Measurements from ENCODE around the gene FAM81B. TPM values are rescaled to one million over a fixed set of nuclear protein-coding genes. Genes with fewer than 3 reads are reported as not detected.

FAM81B gene
- total RNA-seq, 1 experiment from 2014 or later = not detected

- CTCF ChIA-PET = no interaction called here
- intact Hi-C loops (cut with micrococcal nuclease; ENCODE audit: unreplicated experiment) = no loop called here
- Mint-ChIP-seq H3K27me3 (ENCODE audit: unreplicated experiment) (no peaks in the 10 kb centered on the region), H3K4me3 (ENCODE audit: low read depth, unreplicated experiment) (no peak overlapping the region), H3K4me1 (ENCODE audit: low read depth, unreplicated experiment) (peaks cover 7% of the 10 kb centered on the region), H3K27ac (ENCODE audit: unreplicated experiment) (peak overlapping the region; percentile 36), H3K9me3 (ENCODE audit: low read depth, unreplicated experiment) (peaks cover 3% of the 10 kb centered on the region), H3K36me3 (ENCODE audit: insufficient read depth, unreplicated experiment) (no peaks in the 10 kb centered on the region)
- peak; percentile 43 for DNase-seq
- BruUV-seq (replicated peaks) = no TSS peak
- no peak for TF ChIP-seq CTCF (IDR thresholded peaks at IDR 0.05; ENCODE audit: unreplicated experiment)
Measured at GRCh38 chr5:95392593-95393182, 1.5 kb downstream of the FAM81B start.

- Mint-ChIP-seq H3K4me3 (ENCODE audit: low read depth, unreplicated experiment) (no peak overlapping the region), H3K4me1 (ENCODE audit: low read depth, unreplicated experiment) (peaks cover 7% of the 10 kb centered on the region), H3K9me3 (ENCODE audit: low read depth, unreplicated experiment) (no peaks in the 10 kb centered on the region), H3K27ac (ENCODE audit: unreplicated experiment) (no peak overlapping the region), H3K36me3 (ENCODE audit: insufficient read depth, unreplicated experiment) (no peaks in the 10 kb centered on the region), H3K27me3 (ENCODE audit: unreplicated experiment) (no peaks in the 10 kb centered on the region)
- TF ChIP-seq CTCF (IDR thresholded peaks at IDR 0.05; ENCODE audit: unreplicated experiment) = no peak
- CTCF ChIA-PET = no interaction called here
- DNase-seq = no peak
- intact Hi-C loops (cut with micrococcal nuclease; ENCODE audit: unreplicated experiment) = no loop called here
- BruUV-seq (replicated peaks) = no TSS peak
Measured at GRCh38 chr5:95393279-95393678, 2.1 kb downstream of the FAM81B start.

GRCh38 chr5:95398989-95399388 is 7.8 kb downstream of the FAM81B start:
- intact Hi-C loops (cut with micrococcal nuclease; ENCODE audit: unreplicated experiment) = no loop called here
- Mint-ChIP-seq H3K4me3 (ENCODE audit: low read depth, unreplicated experiment) (no peak overlapping the region), H3K27ac (ENCODE audit: unreplicated experiment) (no peak overlapping the region), H3K4me1 (ENCODE audit: low read depth, unreplicated experiment) (no peaks in the 10 kb centered on the region), H3K9me3 (ENCODE audit: low read depth, unreplicated experiment) (no peaks in the 10 kb centered on the region), H3K36me3 (ENCODE audit: insufficient read depth, unreplicated experiment) (no peaks in the 10 kb centered on the region), H3K27me3 (ENCODE audit: unreplicated experiment) (no peaks in the 10 kb centered on the region)
- DNase-seq = no peak
- TF ChIP-seq CTCF (IDR thresholded peaks at IDR 0.05; ENCODE audit: unreplicated experiment) = no peak
- BruUV-seq (replicated peaks) = no TSS peak
- CTCF ChIA-PET = no interaction called here

- Mint-ChIP-seq H3K4me3 (ENCODE audit: low read depth, unreplicated experiment) (no peak overlapping the region), H3K36me3 (ENCODE audit: insufficient read depth, unreplicated experiment) (no peaks in the 10 kb centered on the region), H3K4me1 (ENCODE audit: low read depth, unreplicated experiment) (no peaks in the 10 kb centered on the region), H3K27ac (ENCODE audit: unreplicated experiment) (no peak overlapping the region), H3K9me3 (ENCODE audit: low read depth, unreplicated experiment) (no peaks in the 10 kb centered on the region), H3K27me3 (ENCODE audit: unreplicated experiment) (peaks cover under 1% of the 10 kb centered on the region)
- CTCF ChIA-PET = interaction anchor here (0.7 kb wide), 1 partner anchor 593 kb away, joined by 3 read pairs; no protein-coding TSS in a partner anchor
- DNase-seq = no peak
- no TSS peak for BruUV-seq (replicated peaks)
- no peak for TF ChIP-seq CTCF (IDR thresholded peaks at IDR 0.05; ENCODE audit: unreplicated experiment)
- intact Hi-C loops (cut with micrococcal nuclease; ENCODE audit: unreplicated experiment) = no loop called here
Measured at GRCh38 chr5:95401626-95402025, 10.5 kb downstream of the FAM81B start.
